ENCODE results near the gene GRK6. TPM values are rescaled to one million over a fixed set of nuclear protein-coding genes. Genes with fewer than 3 reads are reported as not detected.

GRK6 gene
- total RNA-seq, 1 donor: 19.2 TPM

DNA sequence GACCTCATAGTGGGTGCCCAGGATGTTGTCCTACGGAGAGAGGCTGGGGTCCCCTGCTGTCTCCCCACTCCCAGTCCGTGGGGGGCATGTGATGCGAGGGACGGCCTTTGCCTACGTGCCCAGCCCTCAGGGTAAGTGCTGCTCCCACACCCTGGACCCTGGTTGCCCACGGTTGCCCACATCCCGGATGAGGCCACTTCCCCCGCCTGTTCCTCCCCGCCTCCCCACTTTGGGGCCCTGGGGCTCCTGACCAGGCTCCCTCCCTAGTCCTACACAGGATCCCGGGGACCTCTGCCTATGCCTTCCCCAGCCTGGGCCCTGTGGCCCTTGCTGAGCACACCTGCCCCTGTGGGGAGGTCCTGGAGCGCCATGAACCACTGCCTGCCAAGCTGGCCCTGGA lies 40.8 kb upstream of the GRK6 start:
- Histone ChIP-seq H3K36me3 (ENCODE audit: insufficient read depth, low read length) (no peaks in the 10 kb centered on the region), H3K27ac (ENCODE audit: low read depth, low read length) (no peak overlapping the region), H3K9me3 (ENCODE audit: low read depth, low read length) (no peaks in the 10 kb centered on the region), H4K20me1 (ENCODE audit: insufficient read depth, low read length) (peaks cover 4% of the 10 kb centered on the region), H2AFZ (ENCODE audit: low read length) (no peak overlapping the region), H3K79me2 (ENCODE audit: insufficient read depth, low read length) (no peaks in the 10 kb centered on the region), H3K4me3 (ENCODE audit: insufficient read depth, low read length) (no peak overlapping the region), H3K4me2 (ENCODE audit: insufficient read depth, low read length) (no peak overlapping the region), H3K27me3 (ENCODE audit: insufficient read depth, low read length) (peaks cover 31% of the 10 kb centered on the region), H3K4me1 (ENCODE audit: insufficient read depth, low read length) (peaks cover 18% of the 10 kb centered on the region)
- TF ChIP-seq, protein P1, sequence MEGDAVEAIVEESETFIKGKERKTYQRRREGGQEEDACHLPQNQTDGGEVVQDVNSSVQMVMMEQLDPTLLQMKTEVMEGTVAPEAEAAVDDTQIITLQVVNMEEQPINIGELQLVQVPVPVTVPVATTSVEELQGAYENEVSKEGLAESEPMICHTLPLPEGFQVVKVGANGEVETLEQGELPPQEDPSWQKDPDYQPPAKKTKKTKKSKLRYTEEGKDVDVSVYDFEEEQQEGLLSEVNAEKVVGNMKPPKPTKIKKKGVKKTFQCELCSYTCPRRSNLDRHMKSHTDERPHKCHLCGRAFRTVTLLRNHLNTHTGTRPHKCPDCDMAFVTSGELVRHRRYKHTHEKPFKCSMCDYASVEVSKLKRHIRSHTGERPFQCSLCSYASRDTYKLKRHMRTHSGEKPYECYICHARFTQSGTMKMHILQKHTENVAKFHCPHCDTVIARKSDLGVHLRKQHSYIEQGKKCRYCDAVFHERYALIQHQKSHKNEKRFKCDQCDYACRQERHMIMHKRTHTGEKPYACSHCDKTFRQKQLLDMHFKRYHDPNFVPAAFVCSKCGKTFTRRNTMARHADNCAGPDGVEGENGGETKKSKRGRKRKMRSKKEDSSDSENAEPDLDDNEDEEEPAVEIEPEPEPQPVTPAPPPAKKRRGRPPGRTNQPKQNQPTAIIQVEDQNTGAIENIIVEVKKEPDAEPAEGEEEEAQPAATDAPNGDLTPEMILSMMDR (IDR thresholded peaks at IDR 0.05; ENCODE audit: extremely low read depth, low read depth, low read length): no peak
- no peak for DNase-seq (ENCODE audit: insufficient read length, low spot score, missing footprints)

DNA sequence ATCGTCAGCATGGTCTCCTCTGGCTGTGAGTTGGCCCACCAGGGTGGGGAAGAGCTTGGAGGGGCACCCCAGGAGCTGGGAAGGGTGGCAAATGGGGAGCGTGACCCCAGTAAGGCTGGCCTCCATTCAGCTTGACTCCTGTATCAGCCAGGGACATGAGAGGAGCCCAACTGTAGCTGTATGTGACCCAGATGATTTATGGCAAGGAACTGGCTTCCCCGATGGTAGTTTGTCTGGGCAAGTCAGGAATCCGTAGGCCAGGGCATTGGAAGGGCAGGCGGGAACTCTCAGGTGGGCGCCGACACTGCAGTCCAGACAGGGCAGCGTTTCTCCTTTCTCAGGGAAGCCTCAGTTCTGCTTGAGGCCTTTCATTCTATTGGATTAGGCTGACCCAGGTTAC lies 39.9 kb upstream of the GRK6 start:
- H3K4me2 ChIP-seq (ENCODE audit: insufficient read depth, low read length): no peak overlapping the region
- peaks cover 18% of the 10 kb centered on the region for H3K4me1 ChIP-seq (ENCODE audit: insufficient read depth, low read length)
- no peaks in the 10 kb centered on the region for H3K36me3 ChIP-seq (ENCODE audit: insufficient read depth, low read length)
- H3K27me3 ChIP-seq (ENCODE audit: insufficient read depth, low read length): peaks cover 31% of the 10 kb centered on the region
- no peaks in the 10 kb centered on the region for H3K79me2 ChIP-seq (ENCODE audit: insufficient read depth, low read length)
- H3K27ac ChIP-seq (ENCODE audit: low read depth, low read length): no peak overlapping the region
- no peaks in the 10 kb centered on the region for H3K9me3 ChIP-seq (ENCODE audit: low read depth, low read length)
- no peak overlapping the region for H3K4me3 ChIP-seq (ENCODE audit: insufficient read depth, low read length)
- no peak for DNase-seq (ENCODE audit: insufficient read length, low spot score, missing footprints)
- TF ChIP-seq, protein P1 (IDR thresholded peaks at IDR 0.05; ENCODE audit: extremely low read depth, low read depth, low read length): no peak
- H4K20me1 ChIP-seq (ENCODE audit: insufficient read depth, low read length): peaks cover 4% of the 10 kb centered on the region
- no peak overlapping the region for H2AFZ ChIP-seq (ENCODE audit: low read length)

DNA sequence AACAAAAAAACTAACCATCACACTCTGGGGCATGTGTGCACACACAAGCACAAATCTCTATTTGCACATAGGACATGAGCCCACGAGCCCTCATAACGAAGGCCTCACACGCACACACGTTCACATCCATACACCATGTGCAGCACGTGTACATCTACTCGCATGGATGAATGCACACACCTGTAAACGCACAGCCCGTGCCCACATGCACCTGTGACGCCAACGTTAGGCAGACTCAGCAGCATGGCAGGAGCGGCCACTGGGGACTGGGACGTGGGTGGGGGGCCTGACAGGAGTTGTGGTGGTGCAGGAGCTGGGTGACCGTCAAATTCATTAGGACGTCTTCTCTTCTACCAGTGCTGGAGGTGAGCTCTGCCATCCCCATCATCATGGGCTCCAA lies 39.1 kb upstream of the GRK6 start:
- H3K27me3 ChIP-seq (ENCODE audit: insufficient read depth, low read length): peaks cover 31% of the 10 kb centered on the region
- no peak overlapping the region for H2AFZ ChIP-seq (ENCODE audit: low read length)
- no peak overlapping the region for H3K27ac ChIP-seq (ENCODE audit: low read depth, low read length)
- TF ChIP-seq, protein P1 (IDR thresholded peaks at IDR 0.05; ENCODE audit: extremely low read depth, low read depth, low read length): no peak
- no peak for DNase-seq (ENCODE audit: insufficient read length, low spot score, missing footprints)
- H4K20me1 ChIP-seq (ENCODE audit: insufficient read depth, low read length): peaks cover 4% of the 10 kb centered on the region
- H3K4me1 ChIP-seq (ENCODE audit: insufficient read depth, low read length): peaks cover 18% of the 10 kb centered on the region
- H3K4me2 ChIP-seq (ENCODE audit: insufficient read depth, low read length): no peak overlapping the region
- H3K9me3 ChIP-seq (ENCODE audit: low read depth, low read length): no peaks in the 10 kb centered on the region
- no peak overlapping the region for H3K4me3 ChIP-seq (ENCODE audit: insufficient read depth, low read length)
- H3K79me2 ChIP-seq (ENCODE audit: insufficient read depth, low read length): no peaks in the 10 kb centered on the region
- H3K36me3 ChIP-seq (ENCODE audit: insufficient read depth, low read length): no peaks in the 10 kb centered on the region

DNA sequence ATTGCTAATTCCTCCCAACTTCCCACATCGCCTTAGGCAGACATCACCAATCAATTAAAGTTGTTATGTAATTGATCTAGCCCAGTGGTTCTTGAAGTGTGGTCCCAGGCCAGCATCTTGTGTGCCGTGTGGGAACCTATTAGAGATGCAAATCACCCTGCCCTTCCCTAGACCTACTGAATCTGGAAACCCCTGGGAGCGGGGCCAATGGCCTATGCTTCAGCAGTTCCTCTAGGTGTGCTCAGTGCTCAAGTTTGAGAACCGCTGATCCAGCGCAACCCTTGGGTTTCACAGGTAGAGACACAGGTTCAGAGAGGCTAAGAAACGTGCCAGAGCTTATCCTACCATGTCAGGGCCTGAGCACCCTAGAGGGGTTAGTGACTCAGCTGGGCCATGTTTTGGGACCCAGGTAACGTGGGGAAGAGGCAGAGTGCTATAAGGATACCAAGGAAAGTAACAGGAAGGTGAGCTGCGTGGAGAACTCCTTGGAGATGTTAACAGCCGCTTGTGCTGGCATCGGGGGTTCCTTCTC lies 37.9 kb upstream of the GRK6 start:
- TF ChIP-seq, protein P1 (IDR thresholded peaks at IDR 0.05; ENCODE audit: extremely low read depth, low read depth, low read length): no peak
- Histone ChIP-seq H2AFZ (ENCODE audit: low read length) (no peak overlapping the region), H3K9me3 (ENCODE audit: low read depth, low read length) (no peaks in the 10 kb centered on the region), H3K4me1 (ENCODE audit: insufficient read depth, low read length) (peaks cover 18% of the 10 kb centered on the region), H3K27ac (ENCODE audit: low read depth, low read length) (peak overlapping the region; percentile 40), H3K36me3 (ENCODE audit: insufficient read depth, low read length) (no peaks in the 10 kb centered on the region), H3K4me3 (ENCODE audit: insufficient read depth, low read length) (no peak overlapping the region), H3K79me2 (ENCODE audit: insufficient read depth, low read length) (no peaks in the 10 kb centered on the region), H3K27me3 (ENCODE audit: insufficient read depth, low read length) (peaks cover 21% of the 10 kb centered on the region), H4K20me1 (ENCODE audit: insufficient read depth, low read length) (peaks cover 4% of the 10 kb centered on the region), H3K4me2 (ENCODE audit: insufficient read depth, low read length) (peak overlapping the region; percentile 68)
- no peak for DNase-seq (ENCODE audit: insufficient read length, low spot score, missing footprints)

All from osteoblast (primary cell).